ENCODE measurements around the gene MBD5.
A peak's percentile ranks its signal among the peaks of the same experiment; 100 is the strongest.

MBD5 gene

DNA sequence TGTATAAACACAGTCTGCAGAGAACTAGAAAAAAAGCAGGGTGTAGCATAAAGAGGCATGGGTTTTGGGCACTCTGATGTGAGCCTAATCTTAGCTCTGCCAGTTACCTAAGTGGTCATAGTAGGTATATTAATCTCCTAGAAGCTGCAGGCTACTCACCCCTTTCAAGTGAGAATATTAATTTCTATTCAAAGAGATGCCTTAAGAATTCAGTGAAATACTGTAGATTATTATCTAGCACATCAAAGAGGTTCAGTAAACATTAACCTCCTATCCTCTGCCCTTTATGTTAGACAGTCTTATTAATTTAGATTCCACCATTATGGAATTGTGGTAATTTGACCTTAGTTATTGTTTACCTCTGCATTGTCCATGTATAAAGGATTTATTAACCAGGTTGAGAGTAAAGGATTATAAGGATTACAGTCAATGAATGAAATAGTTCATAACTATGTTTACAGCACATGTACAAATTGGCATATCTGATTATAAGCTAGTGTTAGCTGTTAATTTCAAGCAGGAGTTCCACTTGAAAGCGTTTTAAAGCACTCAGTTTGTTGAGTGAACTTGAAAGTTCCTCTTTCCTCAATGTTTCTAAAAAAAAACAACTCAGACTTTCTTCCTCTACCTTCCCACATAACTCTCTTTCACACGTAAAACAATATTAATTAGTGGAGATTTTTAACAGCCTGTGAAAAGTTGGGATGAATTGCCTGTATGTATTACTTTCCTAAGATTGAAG is 473.1 kb downstream of the MBD5 start:
- no peak overlapping the region for H3K4me3 ChIP-seq (ENCODE audit: low read depth, low read length)
- no peaks in the 10 kb centered on the region for H3K36me3 ChIP-seq (ENCODE audit: control insufficient read depth, insufficient read depth, low read length)
- H3K4me1 ChIP-seq (ENCODE audit: control insufficient read depth, insufficient read depth, low read length) = peaks cover 5% of the 10 kb centered on the region; the same call in 1 of the 2 replicates
- no peaks in the 10 kb centered on the region for H3K27me3 ChIP-seq (ENCODE audit: control insufficient read depth, insufficient read depth, low read length)
- H3K9me3 ChIP-seq (ENCODE audit: control insufficient read depth, insufficient read depth, low read depth, low read length) = no peaks in the 10 kb centered on the region
- no peak overlapping the region for H3K27ac ChIP-seq (ENCODE audit: low read depth, low read length)
- H3K9ac ChIP-seq (ENCODE audit: low read length) = no peak overlapping the region

DNA sequence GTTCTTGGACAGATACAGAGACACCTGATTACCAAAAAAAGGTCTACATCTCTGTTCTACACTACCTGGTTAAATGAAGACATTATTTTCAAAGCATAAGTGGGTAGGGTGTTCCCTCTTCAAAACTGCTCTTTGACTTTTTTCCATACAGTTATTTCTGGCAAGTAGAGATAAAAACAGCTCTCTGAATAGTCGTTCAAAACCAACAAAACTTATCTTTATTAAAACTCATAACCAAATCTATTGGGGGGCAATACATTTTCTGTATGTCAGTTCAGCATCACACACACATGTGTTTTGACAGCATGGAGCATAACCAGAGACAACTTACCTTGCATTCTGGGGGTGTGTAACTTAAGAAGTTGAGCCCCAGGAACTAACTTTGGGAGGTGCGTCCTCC is 474.7 kb downstream of the MBD5 start:
- H3K36me3 ChIP-seq (ENCODE audit: control insufficient read depth, insufficient read depth, low read length) = no peaks in the 10 kb centered on the region
- no peak overlapping the region for H3K9ac ChIP-seq (ENCODE audit: low read length)
- no peaks in the 10 kb centered on the region for H3K9me3 ChIP-seq (ENCODE audit: control insufficient read depth, insufficient read depth, low read depth, low read length)
- no peak overlapping the region for H3K27ac ChIP-seq (ENCODE audit: low read depth, low read length)
- no peak overlapping the region for H3K4me3 ChIP-seq (ENCODE audit: low read depth, low read length)
- no peaks in the 10 kb centered on the region for H3K27me3 ChIP-seq (ENCODE audit: control insufficient read depth, insufficient read depth, low read length)
- no peaks in the 10 kb centered on the region for H3K4me1 ChIP-seq (ENCODE audit: control insufficient read depth, insufficient read depth, low read length)

- H3K36me3 ChIP-seq (ENCODE audit: control insufficient read depth, insufficient read depth, low read length) = no peaks in the 10 kb centered on the region
- no peaks in the 10 kb centered on the region for H3K27me3 ChIP-seq (ENCODE audit: control insufficient read depth, insufficient read depth, low read length)
- 0 out of 2 replicates have a peak, but pooled peaks cover 7% of the 10 kb centered on the region for H3K4me1 ChIP-seq (ENCODE audit: control insufficient read depth, insufficient read depth, low read length)
- no peak overlapping the region for H3K9ac ChIP-seq (ENCODE audit: low read length)
- no peak overlapping the region for H3K27ac ChIP-seq (ENCODE audit: low read depth, low read length)
- no peak overlapping the region for H3K4me3 ChIP-seq (ENCODE audit: low read depth, low read length)
- no peaks in the 10 kb centered on the region for H3K9me3 ChIP-seq (ENCODE audit: control insufficient read depth, insufficient read depth, low read depth, low read length)
Observed at GRCh38 chr2:148501545-148501944, 480.7 kb downstream of the MBD5 start.

DNA sequence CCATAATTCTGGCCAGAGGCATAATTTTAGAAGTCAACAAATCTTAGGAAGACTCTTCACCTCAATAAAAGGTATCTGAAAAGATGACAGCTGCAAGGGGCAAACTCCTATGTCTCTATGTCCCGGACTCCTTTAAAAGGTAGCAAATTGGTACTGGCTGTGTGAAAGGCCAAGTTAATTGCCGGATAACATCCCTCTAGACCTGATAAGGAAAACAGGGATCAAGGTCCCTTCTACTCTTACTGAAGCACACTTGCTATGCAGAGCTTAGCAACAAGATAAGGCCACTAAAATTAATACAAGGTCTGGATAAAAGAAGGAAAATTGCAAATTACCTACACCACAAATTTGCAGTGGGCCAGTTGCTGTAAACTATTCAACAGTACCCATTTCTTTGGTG is 482.6 kb downstream of the MBD5 start:
- no peaks in the 10 kb centered on the region for H3K36me3 ChIP-seq (ENCODE audit: control insufficient read depth, insufficient read depth, low read length)
- no peak overlapping the region for H3K4me3 ChIP-seq (ENCODE audit: low read depth, low read length)
- H3K27ac ChIP-seq (ENCODE audit: low read depth, low read length) = no peak overlapping the region
- no peaks in the 10 kb centered on the region for H3K9me3 ChIP-seq (ENCODE audit: control insufficient read depth, insufficient read depth, low read depth, low read length)
- H3K9ac ChIP-seq (ENCODE audit: low read length) = no peak overlapping the region
- no peaks in the 10 kb centered on the region for H3K27me3 ChIP-seq (ENCODE audit: control insufficient read depth, insufficient read depth, low read length)
- 0 out of 2 replicates have a peak, but pooled peaks cover 11% of the 10 kb centered on the region for H3K4me1 ChIP-seq (ENCODE audit: control insufficient read depth, insufficient read depth, low read length)

DNA sequence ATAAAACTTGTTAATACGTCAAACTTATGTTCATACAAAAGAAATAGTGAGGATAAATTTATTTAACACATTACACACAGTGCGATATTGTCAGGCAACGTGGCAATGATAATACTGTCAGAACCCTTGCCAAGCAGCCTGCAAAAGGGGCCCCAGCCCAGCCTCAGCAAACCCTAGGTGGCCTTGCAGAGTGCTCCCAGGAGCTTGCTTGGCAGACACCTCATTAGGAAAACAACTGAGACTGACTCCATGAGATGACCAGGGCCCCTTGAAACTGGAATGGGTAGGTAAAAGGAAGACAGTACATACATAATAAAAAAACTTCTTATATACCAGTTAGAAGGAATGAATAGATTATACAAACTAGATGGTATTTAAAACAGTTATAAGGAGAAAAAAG is 487.1 kb downstream of the MBD5 start:
- H3K27me3 ChIP-seq (ENCODE audit: control insufficient read depth, insufficient read depth, low read length) = no peaks in the 10 kb centered on the region
- peaks cover 7% of the 10 kb centered on the region; the same call in 1 of the 2 replicates for H3K4me1 ChIP-seq (ENCODE audit: control insufficient read depth, insufficient read depth, low read length)
- H3K4me3 ChIP-seq (ENCODE audit: low read depth, low read length) = no peak overlapping the region
- H3K27ac ChIP-seq (ENCODE audit: low read depth, low read length) = no peak overlapping the region
- H3K9ac ChIP-seq (ENCODE audit: low read length) = no peak overlapping the region
- no peaks in the 10 kb centered on the region for H3K9me3 ChIP-seq (ENCODE audit: control insufficient read depth, insufficient read depth, low read depth, low read length)
- H3K36me3 ChIP-seq (ENCODE audit: control insufficient read depth, insufficient read depth, low read length) = no peaks in the 10 kb centered on the region

DNA sequence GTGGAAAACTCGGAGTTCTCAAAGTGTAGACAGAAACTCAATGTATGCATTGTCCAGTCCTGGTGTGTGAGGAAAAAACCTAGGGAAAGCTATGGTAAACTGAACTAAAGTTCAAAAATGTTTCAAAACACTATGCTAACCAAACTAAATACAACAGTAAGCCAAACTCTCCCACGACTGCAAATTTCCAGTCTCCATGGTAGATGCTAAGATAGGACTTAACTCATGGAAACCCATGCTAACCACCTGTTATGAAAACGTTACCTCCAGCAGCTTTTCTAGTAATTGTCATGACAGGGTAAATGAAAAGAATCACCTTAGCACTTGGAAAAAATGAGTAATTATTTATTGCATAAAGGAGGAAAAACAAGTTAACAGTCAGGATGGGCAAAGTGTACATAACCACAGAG is 488.0 kb downstream of the MBD5 start:
- Histone ChIP-seq H3K4me3 (ENCODE audit: low read depth, low read length) (0 out of 2 replicates have a peak overlapping the region, but pooled peaks have one; percentile 6), H3K9ac (ENCODE audit: low read length) (no peak overlapping the region), H3K36me3 (ENCODE audit: control insufficient read depth, insufficient read depth, low read length) (no peaks in the 10 kb centered on the region)

GRCh38 chr2:148509288-148509902 is 488.5 kb downstream of the MBD5 start:
- no peak overlapping the region for H3K9ac ChIP-seq (ENCODE audit: low read length)
- 0 out of 2 replicates have a peak overlapping the region, but pooled peaks have one; percentile 6 for H3K4me3 ChIP-seq (ENCODE audit: low read depth, low read length)

More for the DNA sequence above, 488.0 kb downstream of the MBD5 start:
- H3K27me3 ChIP-seq (ENCODE audit: control insufficient read depth, insufficient read depth, low read length) = no peaks in the 10 kb centered on the region
- no peak overlapping the region for H3K27ac ChIP-seq (ENCODE audit: low read depth, low read length)
- H3K9me3 ChIP-seq (ENCODE audit: control insufficient read depth, insufficient read depth, low read depth, low read length) = no peaks in the 10 kb centered on the region
- H3K4me1 ChIP-seq (ENCODE audit: control insufficient read depth, insufficient read depth, low read length) = peaks cover 7% of the 10 kb centered on the region; the same call in 1 of the 2 replicates

GRCh38 chr2:148511883-148512282 is 491.0 kb downstream of the MBD5 start:
- Histone ChIP-seq H3K36me3 (ENCODE audit: control insufficient read depth, insufficient read depth, low read length) (no peaks in the 10 kb centered on the region), H3K4me3 (ENCODE audit: low read depth, low read length) (no peak overlapping the region), H3K27ac (ENCODE audit: low read depth, low read length) (no peak overlapping the region), H3K9me3 (ENCODE audit: control insufficient read depth, insufficient read depth, low read depth, low read length) (no peaks in the 10 kb centered on the region), H3K4me1 (ENCODE audit: control insufficient read depth, insufficient read depth, low read length) (peaks cover 7% of the 10 kb centered on the region; the same call in 1 of the 2 replicates), H3K27me3 (ENCODE audit: control insufficient read depth, insufficient read depth, low read length) (no peaks in the 10 kb centered on the region), H3K9ac (ENCODE audit: low read length) (no peak overlapping the region)

More at GRCh38 chr2:148509288-148509902, 488.5 kb downstream of the MBD5 start:
- Histone ChIP-seq H3K27me3 (ENCODE audit: control insufficient read depth, insufficient read depth, low read length) (no peaks in the 10 kb centered on the region), H3K4me1 (ENCODE audit: control insufficient read depth, insufficient read depth, low read length) (peaks cover 7% of the 10 kb centered on the region; the same call in 1 of the 2 replicates), H3K9me3 (ENCODE audit: control insufficient read depth, insufficient read depth, low read depth, low read length) (no peaks in the 10 kb centered on the region), H3K36me3 (ENCODE audit: control insufficient read depth, insufficient read depth, low read length) (no peaks in the 10 kb centered on the region), H3K27ac (ENCODE audit: low read depth, low read length) (no peak overlapping the region)

GRCh38 chr2:148512501-148512900 is 491.6 kb downstream of the MBD5 start:
- Histone ChIP-seq H3K27me3 (ENCODE audit: control insufficient read depth, insufficient read depth, low read length) (no peaks in the 10 kb centered on the region), H3K4me1 (ENCODE audit: control insufficient read depth, insufficient read depth, low read length) (peaks cover 7% of the 10 kb centered on the region; the same call in 1 of the 2 replicates), H3K27ac (ENCODE audit: low read depth, low read length) (no peak overlapping the region), H3K9ac (ENCODE audit: low read length) (no peak overlapping the region), H3K4me3 (ENCODE audit: low read depth, low read length) (no peak overlapping the region), H3K36me3 (ENCODE audit: control insufficient read depth, insufficient read depth, low read length) (no peaks in the 10 kb centered on the region), H3K9me3 (ENCODE audit: control insufficient read depth, insufficient read depth, low read depth, low read length) (no peaks in the 10 kb centered on the region)

GRCh38 chr2:148513427-148513826 is 492.5 kb downstream of the MBD5 start:
- no peak overlapping the region for H3K9ac ChIP-seq (ENCODE audit: low read length)
- H3K4me1 ChIP-seq (ENCODE audit: control insufficient read depth, insufficient read depth, low read length) = peaks cover 4% of the 10 kb centered on the region
- H3K27me3 ChIP-seq (ENCODE audit: control insufficient read depth, insufficient read depth, low read length) = no peaks in the 10 kb centered on the region
- H3K9me3 ChIP-seq (ENCODE audit: control insufficient read depth, insufficient read depth, low read depth, low read length) = no peaks in the 10 kb centered on the region
- H3K36me3 ChIP-seq (ENCODE audit: control insufficient read depth, insufficient read depth, low read length) = no peaks in the 10 kb centered on the region
- H3K27ac ChIP-seq (ENCODE audit: low read depth, low read length) = no peak overlapping the region
- no peak overlapping the region for H3K4me3 ChIP-seq (ENCODE audit: low read depth, low read length)

DNA sequence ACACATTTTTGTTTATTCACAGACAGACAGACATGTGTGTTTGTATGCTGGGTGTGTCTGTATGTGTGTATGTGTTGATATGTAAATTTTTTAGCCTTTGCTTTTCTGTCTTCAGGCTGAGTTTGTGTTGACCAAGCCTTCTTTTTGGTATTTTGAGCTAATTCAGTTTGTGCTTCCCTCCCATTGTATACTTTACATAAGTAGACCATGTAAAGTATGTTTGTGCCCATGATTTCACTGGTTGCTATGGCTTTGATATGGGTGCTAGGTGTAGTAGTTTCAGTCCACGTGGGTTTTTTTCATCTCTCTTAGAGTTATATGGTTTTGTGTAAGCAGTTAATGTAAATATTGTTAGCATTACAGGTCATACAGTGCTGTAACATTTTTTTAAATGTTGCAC is 494.2 kb downstream of the MBD5 start:
- Histone ChIP-seq H3K27me3 (ENCODE audit: control insufficient read depth, insufficient read depth, low read length) (no peaks in the 10 kb centered on the region), H3K27ac (ENCODE audit: low read depth, low read length) (no peak overlapping the region), H3K9me3 (ENCODE audit: control insufficient read depth, insufficient read depth, low read depth, low read length) (no peaks in the 10 kb centered on the region), H3K36me3 (ENCODE audit: control insufficient read depth, insufficient read depth, low read length) (no peaks in the 10 kb centered on the region), H3K4me1 (ENCODE audit: control insufficient read depth, insufficient read depth, low read length) (peaks cover 5% of the 10 kb centered on the region), H3K4me3 (ENCODE audit: low read depth, low read length) (no peak overlapping the region), H3K9ac (ENCODE audit: low read length) (no peak overlapping the region)
